K562 (cell line): ENCODE data around the gene DNAAF3. TPM values are rescaled to one million over a fixed set of nuclear protein-coding genes. Genes with fewer than 3 reads are reported as not detected.

ENCODE experiments used
- CEBPB ChIP-seq: fragments of 450-650 bp; IDR thresholded peaks from 2 replicates; pipeline ENCODE4 v1.6.1; 2016; ENCODE audit warnings: missing genetic modification characterization, missing compliant biosample characterization
- CSDE1 ChIP-seq, 2 experiments: fragments of 450-650 bp; IDR thresholded peaks; 2 replicates each; pipeline ENCODE4 v1.6.1; 2016; ENCODE audit warnings: mild to moderate bottlenecking in 1 of 2
- HMGXB4 ChIP-seq: sonication (generic); formaldehyde crosslinking; IDR thresholded peaks from 2 replicates; pipeline ENCODE4 v1.8.1; 2023; ENCODE audit warnings: mild to moderate bottlenecking, missing genetic modification reagents
- polyA plus RNA-seq, 8 experiments: library from polyadenylated mRNA; depleted of rRNA in 4 of 8; stranded (reverse) in 5 of 8; unstranded in 3 of 8; fragments of >200 nt; fragmentation: Nextera tagmentation in 2 of 8; fragmentation: Illumina TruSeq in 1 of 8; extraction: Ambion mirVana in 2 of 8; extraction: Trizol in 1 of 8; gene quantifications; 2 replicates each; pipeline versions ENCODE4 v1.2.1 to v1.2.3, GENCODE V29; 2011 to 2014; ENCODE audit warnings: inconsistent platforms in 1 of 8, missing spikeins in 1 of 8
- total RNA-seq, 7 experiments: library from RNA; depleted of rRNA in 6 of 7; stranded (reverse); fragments of >200 nt in 6 of 7; fragmentation: Illumina TruSeq in 2 of 7; extraction: Trizol in 2 of 7; gene quantifications; 2 replicates each; pipeline versions ENCODE4 v1.2.1 to v1.2.3, GENCODE V29; 2011 to 2021; ENCODE audit warnings: low replicate concordance in 1 of 7
- TF ChIP-seq, protein P1 (sequence below), 2 experiments: fragments of 450-650 bp in 1 of 2; sonication (generic) in 1 of 2; formaldehyde crosslinking in 1 of 2; IDR thresholded peaks; 2 replicates each; pipeline versions ENCODE4 v1.7.1 to v1.9.0; 2016 to 2022; ENCODE audit warnings: inconsistent platforms in 1 of 2, mild to moderate bottlenecking in 1 of 2, missing genetic modification reagents in 1 of 2
- TF ChIP-seq, protein P2 (sequence below): fragments of 250-450 bp; sonication (Bioruptor Pico); IDR thresholded peaks from 2 replicates; pipeline ENCODE4 v1.9.0; 2021; ENCODE audit warnings: mild to moderate bottlenecking

DNAAF3 gene
- total and polyA plus RNA-seq, 9 of the 15 experiments (the other 6 are each of a cell fraction or from before 2014, with no cell fraction given): 21.6 to 61.5 (median 43.0) TPM

- TF ChIP-seq, protein P1, sequence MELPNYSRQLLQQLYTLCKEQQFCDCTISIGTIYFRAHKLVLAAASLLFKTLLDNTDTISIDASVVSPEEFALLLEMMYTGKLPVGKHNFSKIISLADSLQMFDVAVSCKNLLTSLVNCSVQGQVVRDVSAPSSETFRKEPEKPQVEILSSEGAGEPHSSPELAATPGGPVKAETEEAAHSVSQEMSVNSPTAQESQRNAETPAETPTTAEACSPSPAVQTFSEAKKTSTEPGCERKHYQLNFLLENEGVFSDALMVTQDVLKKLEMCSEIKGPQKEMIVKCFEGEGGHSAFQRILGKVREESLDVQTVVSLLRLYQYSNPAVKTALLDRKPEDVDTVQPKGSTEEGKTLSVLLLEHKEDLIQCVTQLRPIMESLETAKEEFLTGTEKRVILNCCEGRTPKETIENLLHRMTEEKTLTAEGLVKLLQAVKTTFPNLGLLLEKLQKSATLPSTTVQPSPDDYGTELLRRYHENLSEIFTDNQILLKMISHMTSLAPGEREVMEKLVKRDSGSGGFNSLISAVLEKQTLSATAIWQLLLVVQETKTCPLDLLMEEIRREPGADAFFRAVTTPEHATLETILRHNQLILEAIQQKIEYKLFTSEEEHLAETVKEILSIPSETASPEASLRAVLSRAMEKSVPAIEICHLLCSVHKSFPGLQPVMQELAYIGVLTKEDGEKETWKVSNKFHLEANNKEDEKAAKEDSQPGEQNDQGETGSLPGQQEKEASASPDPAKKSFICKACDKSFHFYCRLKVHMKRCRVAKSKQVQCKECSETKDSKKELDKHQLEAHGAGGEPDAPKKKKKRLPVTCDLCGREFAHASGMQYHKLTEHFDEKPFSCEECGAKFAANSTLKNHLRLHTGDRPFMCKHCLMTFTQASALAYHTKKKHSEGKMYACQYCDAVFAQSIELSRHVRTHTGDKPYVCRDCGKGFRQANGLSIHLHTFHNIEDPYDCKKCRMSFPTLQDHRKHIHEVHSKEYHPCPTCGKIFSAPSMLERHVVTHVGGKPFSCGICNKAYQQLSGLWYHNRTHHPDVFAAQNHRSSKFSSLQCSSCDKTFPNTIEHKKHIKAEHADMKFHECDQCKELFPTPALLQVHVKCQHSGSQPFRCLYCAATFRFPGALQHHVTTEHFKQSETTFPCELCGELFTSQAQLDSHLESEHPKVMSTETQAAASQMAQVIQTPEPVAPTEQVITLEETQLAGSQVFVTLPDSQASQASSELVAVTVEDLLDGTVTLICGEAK (IDR thresholded peaks at IDR 0.05): no peak
- TF ChIP-seq, protein P1 (CRISPR knock-in tag; IDR thresholded peaks at IDR 0.05): no peak
- no peak for TF ChIP-seq CSDE1 (IDR thresholded peaks at IDR 0.05)
- no peak for TF ChIP-seq HMGXB4 (CRISPR knock-in tag)
- TF ChIP-seq, protein P2, sequence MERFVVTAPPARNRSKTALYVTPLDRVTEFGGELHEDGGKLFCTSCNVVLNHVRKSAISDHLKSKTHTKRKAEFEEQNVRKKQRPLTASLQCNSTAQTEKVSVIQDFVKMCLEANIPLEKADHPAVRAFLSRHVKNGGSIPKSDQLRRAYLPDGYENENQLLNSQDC (CRISPR knock-in tag): no peak
- no peak for TF ChIP-seq CEBPB
- TF ChIP-seq, all 486 proteins: peak for 0
Measured at GRCh38 chr19:55186080-55186479, 19.7 kb upstream of the DNAAF3 start (continued).
